ENCODE results near the gene TFR2. TPM values are rescaled to one million over a fixed set of nuclear protein-coding genes. Genes with fewer than 3 reads are reported as not detected.

TFR2 gene
- total and polyA plus RNA-seq, 12 donors = 0.20 to 0.58 (median 0.49) TPM; not detected in 7

DNA sequence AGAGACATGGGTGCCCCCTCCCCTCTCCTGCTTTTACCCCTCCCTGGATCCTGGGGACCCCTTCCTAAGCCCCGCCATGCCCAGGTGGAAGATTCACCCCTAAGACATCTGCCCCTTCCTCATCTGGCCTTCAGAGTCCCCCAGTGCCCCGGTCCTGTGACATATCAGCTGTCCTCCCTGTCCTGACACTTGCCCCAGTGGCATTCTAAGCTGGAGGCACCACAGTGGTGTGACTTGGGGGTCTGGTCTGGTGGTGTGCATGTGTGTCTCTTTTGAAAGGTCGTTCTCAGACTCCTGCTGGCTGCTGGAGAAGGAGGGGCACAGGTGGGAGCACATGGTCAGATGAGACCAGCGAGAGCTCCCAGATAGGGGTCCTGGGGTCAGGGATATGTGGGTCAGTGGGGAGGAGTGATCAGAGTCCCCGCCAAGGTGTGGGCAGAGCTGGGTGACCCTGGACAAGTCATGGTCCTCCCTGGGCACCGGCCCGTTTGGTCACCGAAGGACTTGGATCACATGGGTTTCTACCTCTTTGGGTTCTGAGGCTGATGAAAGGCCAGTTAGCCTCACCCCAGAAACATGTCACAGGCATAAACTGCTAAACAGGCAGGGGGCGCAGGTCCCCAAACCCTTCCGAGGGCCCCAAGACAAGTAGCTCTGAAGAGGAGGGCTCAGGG is 645 bp upstream of the TFR2 start:
- DNase-seq = no peak
- ATAC-seq = peak in 1 of 8 donors; percentile 17
- intact Hi-C loops (cut with DNase I) = no loop called here
- Histone ChIP-seq H3K36me3 (no peaks in the 10 kb centered on the region), H3K27ac (no peak overlapping the region), H3K4me1 (no peaks in the 10 kb centered on the region), H3K27me3 (peaks cover 0 to 72% (median 43%) of the 10 kb centered on the region in 7 donors), H3K9me3 (no peaks in the 10 kb centered on the region), H3K4me3 (no peak overlapping the region)
- 77 to 82% methylated on average over 10 of the region's 10 CpGs for WGBS, 2 donors
- TF ChIP-seq, protein P1, sequence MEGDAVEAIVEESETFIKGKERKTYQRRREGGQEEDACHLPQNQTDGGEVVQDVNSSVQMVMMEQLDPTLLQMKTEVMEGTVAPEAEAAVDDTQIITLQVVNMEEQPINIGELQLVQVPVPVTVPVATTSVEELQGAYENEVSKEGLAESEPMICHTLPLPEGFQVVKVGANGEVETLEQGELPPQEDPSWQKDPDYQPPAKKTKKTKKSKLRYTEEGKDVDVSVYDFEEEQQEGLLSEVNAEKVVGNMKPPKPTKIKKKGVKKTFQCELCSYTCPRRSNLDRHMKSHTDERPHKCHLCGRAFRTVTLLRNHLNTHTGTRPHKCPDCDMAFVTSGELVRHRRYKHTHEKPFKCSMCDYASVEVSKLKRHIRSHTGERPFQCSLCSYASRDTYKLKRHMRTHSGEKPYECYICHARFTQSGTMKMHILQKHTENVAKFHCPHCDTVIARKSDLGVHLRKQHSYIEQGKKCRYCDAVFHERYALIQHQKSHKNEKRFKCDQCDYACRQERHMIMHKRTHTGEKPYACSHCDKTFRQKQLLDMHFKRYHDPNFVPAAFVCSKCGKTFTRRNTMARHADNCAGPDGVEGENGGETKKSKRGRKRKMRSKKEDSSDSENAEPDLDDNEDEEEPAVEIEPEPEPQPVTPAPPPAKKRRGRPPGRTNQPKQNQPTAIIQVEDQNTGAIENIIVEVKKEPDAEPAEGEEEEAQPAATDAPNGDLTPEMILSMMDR (IDR thresholded peaks at IDR 0.05) = no peak

DNA sequence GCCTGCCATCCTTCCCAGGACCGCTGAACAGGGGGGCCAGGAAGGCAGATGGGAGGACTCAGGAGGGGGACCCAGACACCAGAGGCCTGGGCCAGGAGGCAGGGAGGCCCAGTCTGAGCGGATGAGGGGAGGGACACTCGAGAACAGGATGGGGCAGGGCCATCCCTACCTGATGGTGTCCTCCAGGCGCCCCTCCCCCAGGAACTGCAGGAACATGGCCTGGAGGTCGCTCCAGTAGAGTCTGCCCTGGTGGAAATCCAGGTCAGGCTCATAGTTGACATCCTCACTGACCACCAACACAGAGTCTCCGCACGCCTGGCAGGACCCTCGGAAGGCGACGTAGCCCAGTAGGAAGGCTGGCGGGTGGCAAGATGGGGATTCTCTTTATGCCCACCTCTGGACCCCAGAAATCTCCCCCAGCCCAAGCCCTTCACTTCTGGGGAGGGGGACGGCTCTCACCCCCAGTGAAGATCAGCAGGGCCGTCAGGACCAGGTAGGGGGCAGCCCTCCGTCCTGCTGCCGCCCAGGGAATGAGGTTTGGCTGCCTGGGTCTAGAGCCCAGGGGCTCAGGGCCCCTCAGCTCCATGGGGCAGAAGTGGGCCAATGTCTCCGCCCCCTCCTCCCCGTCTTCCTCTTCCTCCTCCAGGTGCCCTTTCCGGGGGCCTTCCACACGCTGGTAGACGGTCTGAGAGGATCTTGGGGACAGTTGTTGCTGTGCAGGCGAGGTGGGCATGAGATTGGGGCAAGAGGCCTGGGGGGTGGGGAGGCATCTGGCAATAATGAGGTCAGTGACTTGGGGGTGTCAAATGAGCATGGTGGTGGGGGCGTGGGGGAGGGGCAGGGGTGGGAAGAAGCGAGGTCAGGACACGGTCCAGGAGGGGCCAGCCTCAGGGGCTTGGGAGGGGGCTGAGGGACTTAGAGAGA is 573 bp downstream of the TFR2 start:
- H3K4me3 ChIP-seq = no peak overlapping the region
- TF ChIP-seq, protein P1 (IDR thresholded peaks at IDR 0.05) = no peak
- H3K36me3 ChIP-seq = no peaks in the 10 kb centered on the region
- H3K27me3 ChIP-seq = peaks cover 0 to 60% (median 35%) of the 10 kb centered on the region in 7 donors
- WGBS, 2 donors = 67 to 69% methylated on average over 22 to 24 of the region's 24 CpGs
- H3K9me3 ChIP-seq = no peaks in the 10 kb centered on the region
- no peaks in the 10 kb centered on the region for H3K4me1 ChIP-seq
- ATAC-seq = peak in 1 of 8 donors; percentile 42
- intact Hi-C loops (cut with DNase I) = no loop called here
- DNase-seq = no peak
- no peak overlapping the region for H3K27ac ChIP-seq

DNA sequence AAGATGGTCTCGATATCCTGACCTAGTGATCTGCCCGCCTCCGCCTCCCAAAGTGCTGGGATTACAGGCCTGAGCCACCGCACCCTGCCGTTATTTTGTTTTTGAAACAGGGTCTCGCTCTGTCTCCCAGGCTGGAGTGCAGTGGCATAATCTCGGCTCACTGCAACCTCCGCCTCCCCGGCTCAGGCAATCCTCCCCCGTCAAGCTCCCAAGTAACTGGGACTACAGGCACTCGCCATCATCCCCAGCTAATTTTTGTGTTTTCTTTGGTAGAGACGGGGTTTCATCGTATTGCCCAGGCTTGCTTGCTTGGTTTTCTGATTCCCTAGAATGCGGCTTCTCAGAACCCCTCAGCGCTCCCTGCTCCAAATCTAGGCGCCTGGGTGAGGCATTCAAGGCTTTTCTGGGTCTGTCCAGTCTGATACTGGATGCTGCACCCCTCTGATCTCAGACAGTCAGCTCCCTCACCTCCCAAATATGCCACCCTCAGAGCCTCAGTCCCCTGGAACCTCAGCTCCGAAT is 1.3 kb downstream of the TFR2 start:
- H3K9me3 ChIP-seq = no peaks in the 10 kb centered on the region
- H3K27me3 ChIP-seq = peaks cover 0 to 59% (median 32%) of the 10 kb centered on the region in 7 donors
- H3K4me1 ChIP-seq = no peaks in the 10 kb centered on the region
- no peak for ATAC-seq
- no peak overlapping the region for H3K27ac ChIP-seq
- no peak for DNase-seq
- H3K36me3 ChIP-seq = no peaks in the 10 kb centered on the region
- intact Hi-C loops (cut with DNase I) = no loop called here
- no peak overlapping the region for H3K4me3 ChIP-seq
- WGBS, 2 donors = 67 to 73% methylated on average over 17 of the region's 17 CpGs
- TF ChIP-seq, protein P1 (IDR thresholded peaks at IDR 0.05) = no peak

Data from heart right ventricle (tissue), 16 donors.